Measurements from ENCODE around the gene CRY1. TPM values are rescaled to one million over a fixed set of nuclear protein-coding genes. Genes with fewer than 3 reads are reported as not detected.
A peak's percentile ranks its signal among the peaks of the same experiment; 100 is the strongest.

CRY1 gene
- total and polyA plus RNA-seq, 8 donors, result 19.4 to 33.7 (median 27.4) TPM

GRCh38 chr12:106964526-106964925 is 128.8 kb downstream of the CRY1 start:
- ATAC-seq, result no peak
- H3K4me1 ChIP-seq, result no peaks in the 10 kb centered on the region
- H3K27ac ChIP-seq, result no peak overlapping the region
- no peak overlapping the region for H3K4me3 ChIP-seq
- H3K36me3 ChIP-seq, result peaks cover 0 to 37% of the 10 kb centered on the region in 2 donors
- DNase-seq, result no peak
- intact Hi-C loops (cut with DNase I), result no loop called here
- H3K9me3 ChIP-seq, result no peaks in the 10 kb centered on the region
- TF ChIP-seq, protein P1, sequence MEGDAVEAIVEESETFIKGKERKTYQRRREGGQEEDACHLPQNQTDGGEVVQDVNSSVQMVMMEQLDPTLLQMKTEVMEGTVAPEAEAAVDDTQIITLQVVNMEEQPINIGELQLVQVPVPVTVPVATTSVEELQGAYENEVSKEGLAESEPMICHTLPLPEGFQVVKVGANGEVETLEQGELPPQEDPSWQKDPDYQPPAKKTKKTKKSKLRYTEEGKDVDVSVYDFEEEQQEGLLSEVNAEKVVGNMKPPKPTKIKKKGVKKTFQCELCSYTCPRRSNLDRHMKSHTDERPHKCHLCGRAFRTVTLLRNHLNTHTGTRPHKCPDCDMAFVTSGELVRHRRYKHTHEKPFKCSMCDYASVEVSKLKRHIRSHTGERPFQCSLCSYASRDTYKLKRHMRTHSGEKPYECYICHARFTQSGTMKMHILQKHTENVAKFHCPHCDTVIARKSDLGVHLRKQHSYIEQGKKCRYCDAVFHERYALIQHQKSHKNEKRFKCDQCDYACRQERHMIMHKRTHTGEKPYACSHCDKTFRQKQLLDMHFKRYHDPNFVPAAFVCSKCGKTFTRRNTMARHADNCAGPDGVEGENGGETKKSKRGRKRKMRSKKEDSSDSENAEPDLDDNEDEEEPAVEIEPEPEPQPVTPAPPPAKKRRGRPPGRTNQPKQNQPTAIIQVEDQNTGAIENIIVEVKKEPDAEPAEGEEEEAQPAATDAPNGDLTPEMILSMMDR (IDR thresholded peaks at IDR 0.05), result no peak
- no peaks in the 10 kb centered on the region for H3K27me3 ChIP-seq

DNA sequence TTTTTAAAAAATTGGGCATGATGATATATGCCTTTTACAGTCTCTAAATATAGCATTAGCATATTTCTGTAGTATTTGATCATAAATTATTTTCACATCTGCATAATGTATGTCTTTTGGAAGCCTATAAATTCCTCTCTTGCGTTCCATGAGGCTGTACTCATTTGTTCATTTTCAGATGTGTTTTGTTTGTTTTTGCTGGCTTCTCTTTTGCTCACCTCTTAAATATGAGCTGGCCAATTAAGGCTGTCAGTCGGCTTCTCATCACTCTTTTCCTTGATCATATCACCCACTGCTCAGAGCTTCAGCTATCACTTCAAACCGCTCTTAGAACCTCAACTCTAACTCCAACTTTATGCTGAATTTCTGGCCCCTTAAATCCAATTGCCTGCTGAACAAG is 131.1 kb downstream of the CRY1 start:
- no peak overlapping the region for H3K27ac ChIP-seq
- ATAC-seq (no peak), DNase-seq (no peak)
- H3K9me3 ChIP-seq, result no peaks in the 10 kb centered on the region
- intact Hi-C loops (cut with DNase I), result no loop called here
- H3K4me1 ChIP-seq, result peaks cover 11 to 14% of the 10 kb centered on the region in 2 donors
- H3K27me3 ChIP-seq, result no peaks in the 10 kb centered on the region
- H3K36me3 ChIP-seq, result peaks cover 0 to 16% of the 10 kb centered on the region in 2 donors
- TF ChIP-seq, protein P1 (IDR thresholded peaks at IDR 0.05), result no peak
- H3K4me3 ChIP-seq, result no peak overlapping the region

- DNase-seq (no peak), ATAC-seq (no peak)
- Histone ChIP-seq H3K4me1 (peaks cover 11 to 15% of the 10 kb centered on the region in 2 donors), H3K4me3 (no peak overlapping the region), H3K27ac (no peak overlapping the region), H3K9me3 (no peaks in the 10 kb centered on the region), H3K27me3 (peaks cover 0 to 2% of the 10 kb centered on the region in 2 donors), H3K36me3 (peaks cover 0 to 8% of the 10 kb centered on the region in 2 donors)
- intact Hi-C loops (cut with DNase I), result no loop called here
- TF ChIP-seq, protein P1 (IDR thresholded peaks at IDR 0.05), result no peak
Measured at GRCh38 chr12:106960443-106960842, 132.9 kb downstream of the CRY1 start.

GRCh38 chr12:106957583-106957982 is 135.8 kb downstream of the CRY1 start:
- TF ChIP-seq, protein P1 (IDR thresholded peaks at IDR 0.05), result no peak
- Histone ChIP-seq H3K4me1 (peaks cover 11 to 15% of the 10 kb centered on the region in 2 donors), H3K9me3 (no peaks in the 10 kb centered on the region), H3K36me3 (no peaks in the 10 kb centered on the region), H3K27me3 (peaks cover 0 to 11% of the 10 kb centered on the region in 2 donors), H3K4me3 (peak overlapping the region; percentile 81 to 88), H3K27ac (peak overlapping the region in 1 of 2 donors; percentile 15)
- intact Hi-C loops (cut with DNase I), result no loop called here
- ATAC-seq, result no peak
- DNase-seq, result no peak

GRCh38 chr12:106956048-106956578 is 137.2 kb downstream of the CRY1 start:
- ATAC-seq, result peak; percentile 56
- TF ChIP-seq, protein P1 (IDR thresholded peaks at IDR 0.05), result no peak

More at GRCh38 chr12:106956048-106956578, 137.2 kb downstream of the CRY1 start:
- DNase-seq, result peak; percentile 76 to 87 (median 82)
- no peaks in the 10 kb centered on the region for H3K9me3 ChIP-seq
- peak overlapping the region; percentile 81 to 88 for H3K4me3 ChIP-seq
- intact Hi-C loops (cut with DNase I), result no loop called here
- H3K27me3 ChIP-seq, result peaks cover 0 to 11% of the 10 kb centered on the region in 2 donors
- H3K4me1 ChIP-seq, result peaks cover 11 to 15% of the 10 kb centered on the region in 2 donors
- H3K27ac ChIP-seq, result peak overlapping the region; percentile 91 to 98
- no peaks in the 10 kb centered on the region for H3K36me3 ChIP-seq

All from left lung (tissue), 10 donors.